SK-N-MC (cell line): Measurements from ENCODE around the gene CYP26C1.

ENCODE experiments used
- EZH2 ChIP-seq: fragments of 200-600 bp; sonication (generic); IDR thresholded peaks from one replicate; pipeline ENCODE4 v1.6.1; 2017; ENCODE audit warnings: antibody characterized with exemption
- FOXP2 ChIP-seq: optimal IDR thresholded peaks from 2 replicates; pipeline ENCODE3; 2011; ENCODE audit warnings: mild to moderate bottlenecking, moderate library complexity; ENCODE audit not compliant: insufficient read depth; ENCODE audit errors: extremely low read length, control extremely low read depth
- POLR2AphosphoS5 ChIP-seq: IDR thresholded peaks from 2 replicates; pipeline ENCODE4 v1.6.1; 2012; ENCODE audit warnings: mild to moderate bottlenecking, low read depth, low read length, borderline replicate concordance

DNA sequence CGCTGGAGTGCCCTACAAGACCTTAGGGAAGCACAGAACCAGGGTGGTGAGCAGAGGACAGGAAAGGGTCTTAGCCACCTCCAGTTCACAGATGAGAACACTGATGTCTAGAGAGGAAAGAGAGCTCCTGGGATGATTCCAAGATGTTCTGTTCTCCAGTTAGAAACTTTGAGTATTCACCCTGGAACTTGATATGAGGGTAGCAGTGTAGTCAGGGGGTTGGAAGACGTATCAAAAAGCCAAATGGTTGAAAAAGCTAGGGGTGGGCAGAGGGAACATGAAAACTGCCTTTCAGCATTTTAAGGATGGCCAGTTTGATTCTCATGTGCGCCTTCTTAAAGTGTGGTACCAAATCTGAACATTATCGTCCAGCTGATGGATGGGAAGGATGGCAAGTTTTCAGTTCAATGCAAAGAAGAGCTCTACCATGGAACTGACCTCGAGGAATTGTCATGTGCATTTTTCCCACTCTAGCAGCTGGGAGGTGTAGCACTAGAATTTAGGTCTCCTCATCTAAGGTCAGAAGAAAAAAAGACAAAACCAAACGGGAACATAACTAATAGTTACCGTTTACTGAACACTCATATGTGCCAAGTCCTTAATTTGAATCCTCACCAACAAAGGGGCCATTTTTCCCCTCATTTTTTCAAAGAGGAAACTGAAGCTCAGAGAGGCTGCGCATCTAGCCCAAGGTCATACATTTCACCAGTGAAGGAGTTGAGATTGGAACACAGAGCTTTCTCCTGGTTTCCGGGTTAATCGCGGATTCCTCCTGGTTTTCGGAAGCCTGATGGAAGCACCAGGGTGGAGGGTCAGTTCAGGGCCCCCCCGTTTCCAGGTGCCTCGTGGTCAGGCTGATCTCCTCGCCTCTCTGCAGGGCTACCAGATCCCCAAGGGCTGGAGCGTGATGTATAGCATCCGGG is 7.1 kb downstream of the CYP26C1 start:
- no peak for TF ChIP-seq POLR2AphosphoS5
- TF ChIP-seq EZH2, result no peak
- TF ChIP-seq FOXP2, result no peak
